HG03196 (cell line): ENCODE measurements around the gene PLD5.
A peak's percentile ranks its signal among the peaks of the same experiment; 100 is the strongest.
"Not testable (repeated sequence)": the region's sequence is repeated elsewhere in the genome, so short reads cannot be mapped to it uniquely, and the experiment has no call there.

Source experiments
- ATAC-seq: cut with Tn5 transposase; IDR thresholded peaks from one replicate; pipeline ENCODE4 v1.9.1; 2021; ENCODE audit not compliant: unreplicated experiment

PLD5 gene

GRCh38 chr1:242427519-242427918, 97.0 kb downstream of the PLD5 start:
- ATAC-seq = no peak

- no peak for ATAC-seq
Observed at GRCh38 chr1:242426271-242426905, 98.1 kb downstream of the PLD5 start.

- no peak for ATAC-seq
Observed at GRCh38 chr1:242425232-242425631, 99.3 kb downstream of the PLD5 start.

GRCh38 chr1:242416657-242417056, 107.8 kb downstream of the PLD5 start:
- no peak for ATAC-seq

GRCh38 chr1:242412921-242413320, 111.6 kb downstream of the PLD5 start:
- no peak for ATAC-seq

- no peak for ATAC-seq
Observed at GRCh38 chr1:242411901-242412300, 112.6 kb downstream of the PLD5 start.

- no peak for ATAC-seq
Observed at GRCh38 chr1:242405947-242406346, 118.5 kb downstream of the PLD5 start.

- no peak for ATAC-seq
Observed at GRCh38 chr1:242404296-242404695, 120.2 kb downstream of the PLD5 start.

GRCh38 chr1:242402956-242403355, 121.5 kb downstream of the PLD5 start:
- ATAC-seq = no peak

GRCh38 chr1:242401937-242402336, 122.6 kb downstream of the PLD5 start:
- ATAC-seq = no peak

- ATAC-seq = no peak
Observed at GRCh38 chr1:242398351-242398750, 126.1 kb downstream of the PLD5 start.

- ATAC-seq = no peak
Observed at GRCh38 chr1:242391896-242392295, 132.6 kb downstream of the PLD5 start.

- not testable (repeated sequence) for ATAC-seq
Observed at GRCh38 chr1:242376121-242376520, 148.4 kb downstream of the PLD5 start.

- not testable (repeated sequence) for ATAC-seq
Observed at GRCh38 chr1:242350446-242350845, 174.1 kb downstream of the PLD5 start.

- no peak for ATAC-seq
Observed at GRCh38 chr1:242349636-242350035, 174.9 kb downstream of the PLD5 start.

GRCh38 chr1:242330865-242331264, 193.6 kb downstream of the PLD5 start:
- ATAC-seq = peak; percentile 71

- not testable (repeated sequence) for ATAC-seq
Observed at GRCh38 chr1:242327381-242327780, 197.1 kb downstream of the PLD5 start.

GRCh38 chr1:242321981-242322380, 202.5 kb downstream of the PLD5 start:
- ATAC-seq = not testable (repeated sequence)

GRCh38 chr1:242318140-242318539, 206.4 kb downstream of the PLD5 start:
- ATAC-seq = no peak

GRCh38 chr1:242314865-242315264, 209.6 kb downstream of the PLD5 start:
- ATAC-seq = not testable (repeated sequence)

GRCh38 chr1:242314085-242314649, 210.3 kb downstream of the PLD5 start:
- ATAC-seq = not testable (repeated sequence)

- not testable (repeated sequence) for ATAC-seq
Observed at GRCh38 chr1:242308681-242309080, 215.8 kb downstream of the PLD5 start.

GRCh38 chr1:242293781-242294180, 230.7 kb downstream of the PLD5 start:
- ATAC-seq = not testable (repeated sequence)
